Right lung (tissue), 5 donors: ENCODE results near the gene PIK3CB. TPM values are rescaled to one million over a fixed set of nuclear protein-coding genes. Genes with fewer than 3 reads are reported as not detected.
"Not testable (repeated sequence)": the region's sequence is repeated elsewhere in the genome, so short reads cannot be mapped to it uniquely, and the experiment has no call there.

Source experiments
- DNase-seq, 2 donors: peaks; one replicate each; pipeline ENCODE4 v3.0.0-alpha.2; 2013
- polyA plus RNA-seq, 5 donors: library from polyadenylated mRNA; unstranded; fragments of 120-200 nt; gene quantifications; one replicate each; pipeline versions ENCODE4 v1.2.1 to v1.2.3, GENCODE V29; 2013; ENCODE audit warnings: inconsistent platforms in 1 of 5, low replicate concordance in 1 of 5; ENCODE audit not compliant: insufficient read length in 5 of 5, insufficient read depth in 1 of 5

The PIK3CB gene
- polyA plus RNA-seq, 5 donors: 11.0 to 16.1 (median 15.0) TPM

DNA sequence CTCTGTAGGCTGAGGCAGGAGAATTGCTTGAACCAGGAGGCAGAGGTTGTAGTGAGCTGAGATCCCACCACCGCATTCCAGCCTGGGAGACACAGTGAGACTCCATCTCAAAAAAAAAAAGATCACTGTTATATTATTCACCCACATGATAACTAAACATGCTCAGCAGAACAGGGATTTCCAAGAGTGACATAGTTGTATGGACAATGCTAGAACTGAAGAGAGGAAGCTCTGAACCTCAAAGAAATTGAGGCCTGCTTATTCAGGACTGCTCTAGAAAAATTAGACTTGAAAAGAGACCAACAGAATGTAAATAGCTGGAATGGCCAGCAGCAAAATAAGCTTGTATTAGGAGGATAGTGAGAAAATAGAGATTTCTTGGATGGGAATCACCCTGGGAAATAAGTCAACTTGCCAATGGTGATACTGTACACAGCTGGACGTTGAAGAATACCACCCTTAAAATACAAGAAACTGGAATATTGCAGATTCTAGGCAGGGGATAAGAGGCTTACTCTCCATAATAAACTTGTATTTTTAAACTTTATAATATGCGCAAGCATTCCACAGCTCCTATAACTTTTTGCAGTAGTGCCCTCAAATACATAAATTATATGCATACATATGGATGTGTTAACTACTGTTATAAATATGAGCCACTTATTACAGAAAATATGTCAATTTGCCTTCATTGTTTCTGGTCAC lies 28.2 kb downstream of the PIK3CB start:
- DNase-seq: peak in 1 of 2 donors; percentile 2

DNA sequence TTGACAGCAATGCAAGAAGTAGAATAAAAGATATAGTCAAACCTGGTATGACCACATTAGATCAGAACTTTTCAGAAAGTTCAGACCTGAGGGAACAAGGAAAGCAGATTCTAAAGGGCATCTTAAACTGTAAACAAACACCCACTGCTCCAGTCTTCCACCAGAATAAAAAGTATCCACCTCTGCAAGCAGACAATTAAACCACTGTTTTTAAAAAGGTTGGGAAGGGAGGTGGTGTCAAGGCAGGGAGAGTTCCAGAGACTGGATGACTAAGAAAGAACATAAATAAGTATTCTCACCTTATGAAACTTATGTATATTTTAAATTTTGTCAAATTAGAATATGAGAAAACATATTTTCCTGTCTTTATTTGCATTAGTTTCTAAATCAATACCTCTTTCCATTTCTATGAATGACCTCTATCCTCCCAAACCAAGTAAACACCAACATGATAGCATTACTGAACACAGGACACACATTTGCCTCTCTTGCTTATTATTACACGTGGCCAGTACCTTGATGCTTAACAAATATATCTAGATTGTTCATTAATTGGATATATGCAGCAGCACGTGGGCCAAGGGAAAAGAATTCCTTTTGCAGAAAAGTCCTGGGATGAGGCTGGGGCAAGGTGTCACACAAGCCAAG lies 31.6 kb downstream of the PIK3CB start:
- no peak for DNase-seq

DNA sequence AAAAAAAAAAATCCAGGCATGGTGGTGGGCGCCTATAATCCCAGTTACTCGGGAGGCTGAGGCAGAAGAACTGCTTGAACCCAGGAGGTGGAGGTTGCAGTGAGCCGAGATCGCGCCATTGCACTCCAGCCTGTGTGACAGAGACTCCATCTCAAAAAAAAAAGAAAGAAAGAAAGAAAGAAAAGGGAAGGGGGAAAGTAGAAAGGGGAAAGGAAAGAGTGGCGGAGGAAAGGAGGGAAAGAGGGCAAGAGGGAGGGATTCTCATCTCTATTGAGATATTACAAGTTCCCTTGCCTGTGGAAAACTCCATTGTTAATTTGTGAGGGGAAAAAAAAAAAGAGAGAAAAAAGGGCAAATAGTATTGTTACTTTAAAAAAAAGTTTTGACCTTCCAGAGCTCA lies 32.5 kb downstream of the PIK3CB start:
- DNase-seq: not testable (repeated sequence)

DNA sequence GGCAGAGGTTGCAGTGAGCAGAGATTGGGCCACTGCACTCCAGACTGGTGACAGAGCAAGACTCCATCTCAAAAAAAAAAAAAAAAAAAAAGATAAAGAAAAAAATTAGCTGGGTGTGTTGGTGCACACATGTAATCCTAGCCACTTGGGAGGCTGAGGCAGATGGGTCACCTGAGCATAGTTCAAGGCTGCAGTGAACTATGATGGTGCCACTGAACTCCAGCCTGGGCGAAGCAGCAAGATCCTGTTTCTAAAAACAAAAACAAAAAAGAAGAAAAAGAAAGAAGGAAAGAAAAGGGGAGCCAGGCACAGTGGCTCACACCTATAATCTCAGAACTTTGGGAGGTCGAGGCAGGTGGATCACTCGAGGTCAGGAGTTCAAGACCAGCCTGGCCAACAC lies 32.9 kb downstream of the PIK3CB start:
- no peak for DNase-seq

DNA sequence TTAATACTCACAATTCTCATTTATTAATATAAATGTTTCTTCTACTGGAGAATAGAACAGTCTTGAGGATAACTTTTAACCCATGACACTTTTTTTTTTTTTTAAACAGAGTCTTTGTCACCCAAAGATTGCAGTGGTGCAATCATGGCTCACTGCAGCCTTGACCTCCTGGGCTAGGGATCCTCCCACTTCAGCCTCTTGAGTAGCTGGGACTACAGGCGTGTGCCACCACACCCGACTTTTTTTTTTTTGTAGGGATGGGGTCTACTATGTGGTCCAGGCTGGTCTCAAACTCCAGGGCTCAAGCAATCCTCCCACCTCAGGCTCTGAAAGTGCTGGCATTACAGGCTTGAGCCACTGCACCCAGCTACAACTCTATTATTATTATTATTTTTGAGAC lies 34.5 kb downstream of the PIK3CB start:
- no peak for DNase-seq

DNA sequence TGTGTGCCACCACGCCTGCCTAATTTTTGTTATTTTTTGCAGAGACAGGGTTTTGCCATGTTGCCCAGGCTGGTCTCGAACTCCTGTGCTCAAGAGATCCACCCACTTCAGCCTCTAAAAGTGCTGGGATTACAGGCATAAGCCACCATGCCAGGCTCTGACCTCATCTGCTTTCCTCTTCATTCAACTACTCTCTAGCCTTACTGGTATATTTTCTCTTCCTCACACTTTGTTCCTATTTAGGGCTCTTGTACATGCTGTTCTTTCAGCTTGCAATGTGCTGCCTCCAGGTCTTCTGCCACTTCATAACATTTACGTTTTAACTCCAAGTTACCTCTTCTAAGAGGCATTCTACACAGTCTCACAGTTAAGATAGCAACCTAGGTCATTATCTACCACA lies 34.9 kb downstream of the PIK3CB start:
- DNase-seq: no peak

DNA sequence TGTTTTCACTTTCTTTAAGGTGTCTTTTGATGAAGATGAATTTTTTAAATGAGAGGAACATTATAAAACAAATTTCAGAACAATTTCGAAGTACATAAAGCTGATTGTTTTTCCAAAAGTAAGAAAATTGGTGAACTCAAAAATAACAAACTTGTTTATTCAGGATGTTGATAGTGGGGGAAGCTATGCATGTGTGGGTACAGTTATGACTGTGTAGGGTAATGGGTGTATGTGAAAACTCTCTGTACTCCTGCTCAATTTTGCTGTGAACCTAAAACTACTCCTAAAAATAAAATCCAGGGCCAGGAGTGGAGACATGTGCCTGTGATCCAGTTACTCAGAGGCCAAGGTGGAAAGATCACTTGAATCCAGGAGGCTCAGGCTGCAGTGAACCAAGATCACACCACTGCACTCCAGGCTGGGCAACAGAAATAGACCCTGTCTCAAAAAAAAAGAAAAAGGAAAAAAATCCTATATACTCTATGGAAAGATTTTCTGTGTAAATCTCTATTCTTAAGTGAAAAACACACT lies 37.2 kb downstream of the PIK3CB start:
- DNase-seq: no peak

DNA sequence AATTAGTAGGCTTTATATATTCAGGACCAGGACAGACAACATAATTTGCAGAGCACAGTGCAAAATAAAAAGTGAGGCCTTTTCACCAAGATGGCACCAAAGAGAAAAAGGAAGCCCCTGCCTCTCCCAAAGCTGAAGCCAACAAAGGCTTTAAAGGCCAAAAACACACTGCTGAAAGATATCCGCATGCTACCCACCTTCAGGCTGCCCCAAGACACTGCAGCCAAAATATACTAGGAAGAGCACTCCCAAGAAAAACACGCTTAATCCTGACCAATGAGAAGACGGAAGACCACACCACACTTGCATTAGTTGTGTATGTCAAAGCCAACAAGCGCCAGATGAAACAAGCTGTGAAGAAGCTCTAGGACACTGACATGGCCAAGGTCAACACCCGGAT lies 38.0 kb downstream of the PIK3CB start:
- DNase-seq: no peak

DNA sequence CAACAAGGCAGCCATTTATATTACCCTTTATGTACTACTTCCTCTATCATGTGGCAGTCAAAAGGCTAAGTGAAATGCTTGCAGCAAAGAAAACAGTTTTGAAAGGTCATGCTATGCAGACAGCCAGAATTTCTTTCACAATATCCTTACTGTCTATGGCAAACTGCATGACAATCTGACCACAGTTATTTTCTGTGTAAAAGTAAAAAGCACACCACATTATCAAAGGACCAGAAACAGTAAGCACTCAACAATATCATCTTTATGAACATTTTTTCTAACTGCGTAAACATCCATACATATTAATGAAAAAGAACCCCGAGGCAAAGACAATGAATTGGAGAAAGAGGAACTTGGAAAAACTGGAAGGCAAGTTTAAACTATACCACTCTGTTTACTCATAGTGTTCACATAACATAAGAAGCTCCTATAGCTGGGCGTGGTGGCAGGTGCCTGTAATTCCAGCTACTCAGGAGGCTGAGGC lies 47.9 kb downstream of the PIK3CB start:
- DNase-seq: no peak

DNA sequence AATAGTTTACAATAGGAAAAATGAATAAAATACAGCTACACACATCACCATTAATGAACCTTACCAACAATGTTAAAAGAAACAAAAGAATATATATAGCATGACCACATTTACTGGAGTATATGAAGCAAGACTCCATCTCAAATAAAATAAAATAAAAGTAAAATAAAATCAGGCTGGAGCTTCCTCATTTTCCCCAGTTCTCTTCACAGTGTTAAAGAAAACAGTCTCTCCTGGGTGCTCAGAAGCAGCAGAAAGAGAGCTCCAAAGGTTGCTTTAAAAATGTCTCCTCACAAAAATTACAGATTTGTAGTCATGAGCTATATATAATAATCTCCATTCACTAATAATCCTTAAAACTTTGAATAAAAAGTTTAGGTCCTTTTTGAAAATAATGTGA lies 48.8 kb downstream of the PIK3CB start:
- no peak for DNase-seq

DNA sequence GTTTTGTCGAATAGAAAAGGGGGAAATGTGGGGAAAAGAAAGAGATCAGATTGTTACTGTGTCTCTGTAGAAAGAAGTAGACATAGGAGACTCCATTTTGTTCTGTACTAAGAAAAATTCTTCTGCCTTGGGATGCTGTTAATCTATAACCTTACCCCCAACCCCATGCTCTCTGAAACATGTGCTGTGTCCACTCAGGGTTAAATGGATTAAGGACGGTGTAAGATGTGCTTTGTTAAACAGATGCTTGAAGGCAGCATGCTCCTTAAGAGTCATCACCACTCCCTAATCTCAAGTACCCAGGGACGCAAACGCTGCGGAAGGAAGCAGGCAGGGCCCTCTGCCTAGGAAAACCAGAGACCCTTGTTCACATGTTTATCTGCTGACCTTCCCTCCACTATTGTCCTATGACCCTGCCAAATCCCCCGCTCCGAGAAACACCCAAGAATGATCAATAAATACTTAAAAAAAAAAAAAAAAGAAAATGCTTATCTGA lies 49.3 kb downstream of the PIK3CB start:
- not testable (repeated sequence) for DNase-seq

DNA sequence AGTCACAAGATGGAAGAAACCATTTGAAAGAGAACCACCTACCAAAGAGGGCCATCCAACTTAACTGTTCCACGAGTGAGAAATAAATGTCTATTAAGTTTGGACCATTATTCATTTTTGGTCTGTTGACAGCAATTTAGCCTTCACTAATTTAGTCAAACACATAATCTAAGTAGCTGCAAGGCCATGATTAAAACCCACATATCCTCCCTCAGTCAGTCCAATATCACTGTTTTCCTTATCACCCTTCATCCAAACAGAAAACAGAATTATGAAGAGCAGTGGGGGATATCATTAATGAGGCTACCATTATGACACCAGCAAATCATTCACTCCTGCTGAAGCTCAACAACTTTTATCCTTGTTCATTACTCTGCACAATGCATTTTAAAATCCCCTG lies 52.0 kb downstream of the PIK3CB start:
- no peak for DNase-seq

DNA sequence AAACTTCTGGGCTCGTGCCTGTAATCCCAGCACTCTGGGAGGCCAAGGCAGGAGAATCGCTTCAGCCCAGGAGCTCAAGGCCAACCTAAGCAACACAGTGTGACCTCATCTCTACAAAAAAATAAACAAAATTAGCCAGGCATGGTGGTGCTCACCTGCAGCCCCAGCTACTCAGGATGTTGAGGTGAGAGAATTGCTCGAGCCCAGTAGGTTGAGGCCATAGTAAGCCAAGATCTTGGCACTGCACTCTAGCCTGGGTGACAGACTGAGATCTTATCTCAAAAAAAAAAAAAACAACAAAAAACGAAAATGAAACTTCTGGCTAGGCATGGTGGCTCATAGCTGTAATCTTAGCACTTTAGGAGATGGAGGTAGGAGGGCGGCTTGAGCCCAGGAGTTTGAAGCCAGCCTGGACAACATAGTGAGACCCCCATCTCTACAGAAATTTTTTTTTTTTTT lies 53.7 kb downstream of the PIK3CB start:
- DNase-seq: no peak

DNA sequence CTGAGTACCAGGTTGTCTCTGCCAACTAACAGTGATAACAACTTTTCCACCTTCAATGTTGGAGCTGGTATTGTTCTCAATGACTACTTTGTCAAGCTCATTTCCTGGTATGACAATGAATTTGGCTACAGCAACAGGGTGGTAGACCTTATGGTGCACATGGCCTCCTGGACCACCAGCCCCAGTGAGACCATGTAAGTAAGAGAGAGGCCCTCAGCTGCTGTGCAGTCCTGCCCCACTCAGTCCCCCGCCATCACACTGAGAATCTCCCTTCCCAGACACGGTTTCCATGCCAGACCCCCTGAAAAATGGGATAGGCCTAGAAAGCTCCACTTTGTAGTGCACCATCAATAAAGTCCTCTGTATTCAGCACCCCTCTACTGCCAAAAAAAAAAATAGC lies 56.1 kb downstream of the PIK3CB start:
- DNase-seq: no peak

DNA sequence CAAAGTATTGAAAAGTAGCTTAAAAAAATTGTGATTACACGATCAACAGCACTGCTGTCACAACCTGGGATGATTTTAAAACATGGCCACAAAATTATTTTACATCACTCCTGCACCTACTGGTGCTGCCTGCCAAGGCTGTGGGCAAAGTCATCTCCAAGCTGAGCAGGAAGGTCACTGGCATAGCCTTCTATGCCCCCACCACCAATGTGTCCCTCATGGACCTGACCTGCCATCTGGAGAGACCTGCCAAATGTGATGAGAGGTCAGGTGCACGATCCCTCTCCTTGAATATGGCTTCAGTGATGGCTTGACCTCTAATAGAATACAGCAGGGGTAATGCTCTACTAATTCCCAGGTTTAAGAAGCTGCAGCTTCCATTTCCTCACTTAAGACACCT lies 57.8 kb downstream of the PIK3CB start:
- no peak for DNase-seq

DNA sequence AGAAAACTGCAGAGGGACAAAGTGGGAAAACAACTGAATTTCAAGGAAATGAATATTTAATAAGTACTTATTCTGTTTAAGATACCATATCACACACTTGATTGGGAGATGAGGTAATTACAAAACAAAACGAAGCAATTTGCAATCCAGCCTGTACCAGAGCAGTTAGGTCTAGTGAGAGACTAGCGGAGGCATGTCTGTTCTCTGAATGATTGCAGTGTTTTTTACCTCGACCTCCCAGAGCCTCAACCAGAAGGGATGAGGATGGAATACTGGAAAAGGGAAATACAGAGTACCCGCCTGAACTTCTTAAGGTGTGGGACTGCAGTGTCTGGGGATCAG lies 59.5 kb downstream of the PIK3CB start:
- no peak for DNase-seq

DNA sequence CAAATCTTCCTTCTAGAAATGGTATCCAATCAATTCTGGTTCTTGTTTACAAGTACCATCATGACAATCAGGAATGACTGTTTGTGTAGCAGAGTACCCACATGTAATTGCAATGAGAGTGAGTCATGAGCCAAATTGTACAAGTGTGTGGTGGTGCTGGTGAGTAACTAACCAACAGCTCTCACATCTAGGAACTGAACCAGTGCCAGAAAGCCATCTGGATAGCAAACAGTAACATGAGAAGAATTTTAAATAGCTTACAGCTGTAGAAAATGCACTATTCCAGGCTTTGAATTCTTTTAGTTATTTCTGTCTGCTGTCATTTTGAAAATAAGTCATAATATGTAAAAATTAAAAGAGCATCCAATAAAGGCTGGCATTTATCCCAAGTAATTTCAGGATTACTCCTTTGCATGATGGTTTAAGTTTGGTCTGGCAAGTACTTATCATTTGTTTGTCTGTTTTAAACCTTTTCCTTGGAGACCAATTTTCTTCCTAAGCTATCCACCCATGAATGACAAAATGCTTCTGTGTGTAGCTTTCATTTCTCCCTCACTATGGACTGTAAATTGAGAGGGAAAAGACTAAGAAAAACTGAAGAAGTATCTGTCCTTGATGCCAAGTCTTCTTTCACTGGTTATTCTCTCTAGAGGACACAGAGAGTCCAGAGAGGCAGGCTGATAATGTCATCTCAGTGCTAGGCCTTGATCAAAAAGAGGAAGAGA lies 60.0 kb downstream of the PIK3CB start:
- peak; percentile 75 to 76 for DNase-seq

DNA sequence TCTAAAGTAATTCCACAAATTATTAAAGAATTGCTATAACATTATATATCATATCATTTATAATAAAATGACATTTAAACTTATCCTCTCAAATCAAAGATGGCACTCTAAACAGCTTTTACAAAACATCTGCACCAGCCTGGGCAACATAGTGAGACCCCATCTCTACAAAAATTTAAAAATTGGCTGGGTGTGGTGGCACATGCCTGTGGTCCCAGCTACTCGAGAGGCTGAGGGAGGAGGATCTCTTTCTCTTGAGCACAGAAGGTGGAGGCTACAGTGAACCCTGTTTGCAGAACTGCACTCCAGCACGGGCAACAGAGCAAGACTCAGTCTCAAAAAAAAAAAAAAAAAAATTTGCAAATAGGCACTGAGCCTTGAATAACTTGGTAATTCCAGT lies 63.1 kb downstream of the PIK3CB start:
- no peak for DNase-seq

DNA sequence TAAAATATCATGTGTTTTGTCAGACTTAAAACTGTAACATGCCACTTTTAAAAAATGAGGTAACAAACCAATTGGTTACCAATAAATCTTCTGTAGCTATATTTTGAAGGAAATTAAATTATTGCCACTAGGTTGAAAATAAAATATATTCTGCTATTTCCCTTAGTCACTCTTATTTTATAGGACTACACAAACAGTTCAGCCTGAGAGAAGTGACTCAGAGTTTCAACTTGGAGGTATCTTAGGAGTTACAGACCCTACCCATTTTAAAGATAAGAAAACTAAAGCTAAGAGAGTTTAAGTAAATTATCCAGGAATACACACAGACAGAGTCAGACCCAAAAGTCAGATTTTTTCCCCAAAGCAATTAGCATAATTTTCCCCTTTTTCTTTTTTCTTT lies 65.1 kb downstream of the PIK3CB start:
- no peak for DNase-seq

DNA sequence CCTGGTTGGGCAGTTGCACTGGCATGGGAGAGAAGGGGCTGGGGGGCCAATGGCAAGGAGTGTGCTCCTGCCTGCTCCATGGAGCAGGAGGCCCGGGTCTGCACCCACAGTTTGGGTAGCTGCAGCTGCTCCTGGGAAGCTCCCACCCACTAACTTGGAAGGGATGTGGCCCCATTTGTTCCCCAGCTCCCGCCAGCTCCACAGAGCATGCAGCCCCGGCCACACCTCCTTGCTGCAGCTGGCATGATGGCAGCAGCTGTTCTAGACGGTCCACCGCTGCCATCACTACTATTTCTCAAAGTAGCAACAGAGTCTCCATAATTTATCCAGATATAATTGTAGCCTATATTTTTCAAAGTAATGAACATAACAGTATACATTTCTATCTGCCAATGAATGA lies 65.8 kb downstream of the PIK3CB start:
- DNase-seq: no peak

DNA sequence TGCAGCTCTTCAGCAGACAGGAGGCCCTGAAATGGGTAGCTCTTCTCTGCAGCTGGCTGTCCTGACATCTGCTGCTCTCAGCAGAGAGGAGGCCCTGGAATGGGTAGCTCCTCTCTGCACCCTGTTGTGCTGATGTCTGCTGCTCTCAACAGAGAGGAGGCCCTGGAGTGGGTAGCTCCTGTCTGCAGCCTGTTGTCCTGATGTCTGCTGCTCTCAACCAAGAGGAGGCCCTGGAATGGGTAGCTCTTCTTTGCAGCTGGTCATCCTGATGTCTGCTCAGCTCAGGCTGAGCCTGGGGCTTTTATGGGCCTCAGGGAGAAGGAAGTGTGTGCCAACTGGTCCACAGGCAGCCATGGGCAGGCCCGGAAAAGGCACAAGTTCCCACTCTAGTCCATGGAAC lies 66.6 kb downstream of the PIK3CB start:
- no peak for DNase-seq

DNA sequence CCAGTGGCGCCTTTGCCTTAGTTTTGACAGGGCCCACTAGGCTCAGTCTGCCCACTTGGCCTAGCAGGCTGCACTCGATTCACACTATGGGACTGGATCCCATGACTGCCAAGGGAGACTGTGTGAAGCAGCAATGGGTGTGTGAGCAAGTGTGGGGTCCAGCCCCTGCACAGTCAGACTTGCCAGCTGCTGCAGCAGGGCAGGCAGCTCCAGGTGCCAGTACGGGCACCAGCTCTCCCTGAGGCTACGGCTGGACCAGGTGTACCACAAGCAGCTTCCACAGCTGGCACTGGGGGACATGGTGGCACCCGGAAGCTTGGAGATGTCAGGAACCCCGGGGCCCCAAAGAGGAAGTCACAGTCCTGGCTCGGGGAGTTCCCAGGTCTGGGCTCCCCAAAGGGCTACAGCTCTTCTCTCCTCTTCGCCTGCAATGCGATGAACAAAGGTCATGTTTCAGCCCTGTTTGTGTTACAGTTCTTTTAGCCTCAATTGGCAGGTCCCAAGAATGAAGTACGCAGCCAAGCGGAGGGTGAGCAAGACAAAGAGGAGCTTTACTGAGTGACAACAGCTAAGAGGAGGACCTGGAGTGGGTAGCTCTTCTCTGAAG lies 67.1 kb downstream of the PIK3CB start:
- DNase-seq: no peak
